HG03103 (cell line): Measurements from ENCODE around the gene B3GNT5.

ENCODE experiments used
- ATAC-seq: cut with Tn5 transposase; IDR thresholded peaks from one replicate; pipeline ENCODE4 v1.9.1; 2021; ENCODE audit warnings: low read depth; ENCODE audit not compliant: unreplicated experiment

The B3GNT5 gene

GRCh38 chr3:183264268-183264667, 11.2 kb downstream of the B3GNT5 start:
- ATAC-seq = no peak

- ATAC-seq = no peak
Observed at GRCh38 chr3:183265157-183265642, 12.1 kb downstream of the B3GNT5 start.

- no peak for ATAC-seq
Observed at GRCh38 chr3:183265834-183266417, 12.9 kb downstream of the B3GNT5 start.

GRCh38 chr3:183266454-183266853, 13.4 kb downstream of the B3GNT5 start:
- ATAC-seq = no peak

GRCh38 chr3:183267140-183267539, 14.1 kb downstream of the B3GNT5 start:
- no peak for ATAC-seq

- no peak for ATAC-seq
Observed at GRCh38 chr3:183268366-183268765, 15.3 kb downstream of the B3GNT5 start.

- no peak for ATAC-seq
Observed at GRCh38 chr3:183269345-183269744, 16.3 kb downstream of the B3GNT5 start.

- no peak for ATAC-seq
Observed at GRCh38 chr3:183270344-183270743, 17.3 kb downstream of the B3GNT5 start.

- ATAC-seq = no peak
Observed at GRCh38 chr3:183272142-183272541, 19.1 kb downstream of the B3GNT5 start.

- ATAC-seq = no peak
Observed at GRCh38 chr3:183272791-183273190, 19.7 kb downstream of the B3GNT5 start.

- no peak for ATAC-seq
Observed at GRCh38 chr3:183274609-183275008, 21.6 kb downstream of the B3GNT5 start.

- ATAC-seq = no peak
Observed at GRCh38 chr3:183275418-183275817, 22.4 kb downstream of the B3GNT5 start.

GRCh38 chr3:183275937-183276336, 22.9 kb downstream of the B3GNT5 start:
- no peak for ATAC-seq

- no peak for ATAC-seq
Observed at GRCh38 chr3:183277260-183277659, 24.2 kb downstream of the B3GNT5 start.

- no peak for ATAC-seq
Observed at GRCh38 chr3:183278479-183279088, 25.5 kb downstream of the B3GNT5 start.

- no peak for ATAC-seq
Observed at GRCh38 chr3:183279371-183279770, 26.3 kb downstream of the B3GNT5 start.

- ATAC-seq = no peak
Observed at GRCh38 chr3:183281126-183281797, 28.2 kb downstream of the B3GNT5 start.

- ATAC-seq = no peak
Observed at GRCh38 chr3:183283886-183284285, 30.8 kb downstream of the B3GNT5 start.

GRCh38 chr3:183284570-183284969, 31.5 kb downstream of the B3GNT5 start:
- no peak for ATAC-seq

GRCh38 chr3:183285318-183285717, 32.3 kb downstream of the B3GNT5 start:
- no peak for ATAC-seq

- peak; percentile 90 for ATAC-seq
Observed at GRCh38 chr3:183285828-183286457, 32.9 kb downstream of the B3GNT5 start.
